Fibroblast of lung (primary cell): Measurements from ENCODE around the gene EIF2AK2. TPM values are rescaled to one million over a fixed set of nuclear protein-coding genes. Genes with fewer than 3 reads are reported as not detected.

ENCODE experiments used
- DNase-seq, 2 donors: peaks; one replicate each; pipeline versions ENCODE4 v3.0.0 to v3.0.0-alpha.2; 2010; ENCODE audit warnings: low read depth in 2 of 2
- H2AFZ ChIP-seq: 2 replicates; pipeline ENCODE4 v1.5.1; 2012; ENCODE audit warnings: low read length, control low read depth, inconsistent platforms
- H3K27ac ChIP-seq: 2 replicates; pipeline ENCODE4 v1.5.1; 2011; ENCODE audit warnings: low read length, control low read depth; ENCODE audit not compliant: insufficient read depth
- H3K27me3 ChIP-seq: 2 replicates; pipeline ENCODE4 v1.5.1; 2011; ENCODE audit warnings: mild to moderate bottlenecking, low read length; ENCODE audit not compliant: control insufficient read depth, insufficient read depth
- H3K36me3 ChIP-seq: 2 replicates; pipeline ENCODE4 v1.5.1; 2011; ENCODE audit warnings: low read length; ENCODE audit not compliant: control insufficient read depth, insufficient read depth
- H3K4me1 ChIP-seq: 2 replicates; pipeline ENCODE4 v1.5.1; 2011; ENCODE audit warnings: low read length; ENCODE audit not compliant: control insufficient read depth, insufficient read depth; ENCODE audit errors: extremely low read depth
- H3K4me2 ChIP-seq: 2 replicates; pipeline ENCODE4 v1.5.1; 2011; ENCODE audit warnings: low read length, control low read depth; ENCODE audit not compliant: insufficient read depth; ENCODE audit errors: extremely low read depth
- H3K4me3 ChIP-seq, 4 experiments: fragments of 200-600 bp in 1 of 4; sonication (generic) in 1 of 4; replicated peaks in 1 of 4; 2 replicates each; pipeline ENCODE4 v1.5.1; 2011 to 2016; ENCODE audit warnings: low read length in 4 of 4, low read depth in 3 of 4, mild to moderate bottlenecking in 3 of 4, control low read depth in 2 of 4, inconsistent platforms in 1 of 4, mixed read lengths in 1 of 4; ENCODE audit not compliant: insufficient read depth in 1 of 4; ENCODE audit errors: control extremely low read depth in 1 of 4
- H3K79me2 ChIP-seq: 2 replicates; pipeline ENCODE4 v1.5.1; 2012; ENCODE audit warnings: mild to moderate bottlenecking, low read length, inconsistent platforms; ENCODE audit not compliant: control insufficient read depth, insufficient read depth
- H3K9ac ChIP-seq: 2 replicates; pipeline ENCODE4 v1.5.1; 2011; ENCODE audit warnings: mild to moderate bottlenecking, low read length, control low read depth; ENCODE audit not compliant: insufficient read depth
- H3K9me3 ChIP-seq: 2 replicates; pipeline ENCODE4 v1.5.1; 2012; ENCODE audit warnings: low read depth, low read length; ENCODE audit not compliant: control insufficient read depth, insufficient read depth
- H4K20me1 ChIP-seq: 2 replicates; pipeline ENCODE4 v1.5.1; 2011; ENCODE audit warnings: low read length; ENCODE audit not compliant: control insufficient read depth, insufficient read depth; ENCODE audit errors: extremely low read depth
- CTCF ChIP-seq, 2 donors: IDR thresholded peaks in 1 of 2; conservative IDR thresholded peaks in 1 of 2; 1 replicate in 1 of 2; 2 replicates in 1 of 2; pipeline ENCODE4 v1.5.1; 2011 to 2012; ENCODE audit warnings: low read length in 2 of 2, control low read depth in 1 of 2, inconsistent platforms in 1 of 2, low read depth in 1 of 2, mild to moderate bottlenecking in 1 of 2
- EZH2 ChIP-seq: IDR thresholded peaks from 2 replicates; pipeline ENCODE4 v1.5.1; 2012; ENCODE audit warnings: low read length, control low read depth, mild to moderate bottlenecking; ENCODE audit errors: missing control alignments
- polyA plus RNA-seq, 2 donors: library from polyadenylated mRNA; depleted of rRNA in 1 of 2; stranded (reverse) in 1 of 2; unstranded in 1 of 2; fragments of >200 nt; gene quantifications; 2 replicates each; pipeline ENCODE4 v1.2.1, GENCODE V29; 2011 to 2012; ENCODE audit warnings: missing spikeins in 1 of 2
- total RNA-seq: library from RNA; depleted of rRNA; stranded (reverse); fragments of >200 nt; gene quantifications from 2 replicates; pipeline ENCODE4 v1.2.1, GENCODE V29; 2014

Gene EIF2AK2
- total and polyA plus RNA-seq, 2 donors (not counting 1 experiment from before 2014, with no cell fraction given) = 32.0 to 39.9 TPM

DNA sequence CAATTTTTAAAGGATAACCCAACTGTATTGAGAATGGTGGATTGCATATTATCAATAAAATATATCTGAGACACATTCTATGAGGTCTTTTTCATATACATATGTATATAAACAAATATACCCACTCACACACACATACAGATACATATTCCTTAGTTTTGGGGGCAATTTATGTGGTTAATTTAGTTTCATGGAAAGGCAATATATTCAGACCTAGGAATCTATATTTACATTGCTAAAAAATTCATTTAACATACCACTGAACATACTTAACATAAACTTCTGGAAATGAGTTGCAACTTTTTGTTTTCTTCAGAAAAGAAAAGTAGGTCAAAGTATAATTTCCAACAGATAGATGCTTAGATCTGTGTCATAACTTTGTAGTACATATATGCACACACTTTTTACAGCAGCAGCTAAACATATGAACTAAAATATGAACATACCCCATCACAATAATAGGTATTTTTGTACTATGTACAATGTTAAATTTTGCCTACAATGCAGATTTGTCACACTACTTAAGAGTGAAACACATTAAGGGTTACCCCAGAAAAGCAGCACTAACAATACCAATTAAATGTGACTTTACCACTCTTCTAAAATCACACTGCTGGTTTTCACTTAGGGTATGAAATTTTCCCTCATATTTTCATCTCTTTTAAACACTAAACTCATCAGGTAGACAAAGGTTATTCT lies 95.6 kb downstream of the EIF2AK2 start:
- H3K4me1 ChIP-seq = no peaks in the 10 kb centered on the region
- H3K4me2 ChIP-seq = no peak overlapping the region
- no peaks in the 10 kb centered on the region for H4K20me1 ChIP-seq
- no peak overlapping the region for H2AFZ ChIP-seq
- H3K79me2 ChIP-seq = no peaks in the 10 kb centered on the region
- no peak for TF ChIP-seq EZH2
- TF ChIP-seq CTCF (conservative IDR thresholded peaks at IDR 0.05 in 1 of 2, IDR thresholded peaks at IDR 0.05 in 1 of 2; ENCODE audit: low read depth in 1 of 2, low read length in 2 of 2) = no peak
- no peaks in the 10 kb centered on the region for H3K27me3 ChIP-seq
- H3K36me3 ChIP-seq = peaks cover 3% of the 10 kb centered on the region
- no peaks in the 10 kb centered on the region for H3K9me3 ChIP-seq
- H3K9ac ChIP-seq = no peak overlapping the region
- no peak overlapping the region for H3K4me3 ChIP-seq
- no peak overlapping the region for H3K27ac ChIP-seq
- DNase-seq = no peak

GRCh38 chr2:37060446-37060845 lies 96.3 kb downstream of the EIF2AK2 start:
- no peak for DNase-seq
- Histone ChIP-seq H3K9me3 (no peaks in the 10 kb centered on the region), H3K4me2 (no peak overlapping the region), H3K4me1 (no peaks in the 10 kb centered on the region), H4K20me1 (no peaks in the 10 kb centered on the region), H3K27ac (no peak overlapping the region), H3K27me3 (no peaks in the 10 kb centered on the region), H3K79me2 (no peaks in the 10 kb centered on the region), H3K9ac (no peak overlapping the region), H2AFZ (no peak overlapping the region), H3K36me3 (peaks cover 3% of the 10 kb centered on the region), H3K4me3 (no peak overlapping the region)
- TF ChIP-seq EZH2 (no peak), CTCF (conservative IDR thresholded peaks at IDR 0.05 in 1 of 2, IDR thresholded peaks at IDR 0.05 in 1 of 2; ENCODE audit: low read depth in 1 of 2, low read length in 2 of 2) (no peak)

GRCh38 chr2:37059841-37060240 lies 96.9 kb downstream of the EIF2AK2 start:
- Histone ChIP-seq H3K4me1 (no peaks in the 10 kb centered on the region), H3K79me2 (no peaks in the 10 kb centered on the region), H3K36me3 (peaks cover 3% of the 10 kb centered on the region), H4K20me1 (no peaks in the 10 kb centered on the region), H3K4me2 (no peak overlapping the region), H3K27ac (no peak overlapping the region), H3K9ac (no peak overlapping the region), H3K27me3 (no peaks in the 10 kb centered on the region), H2AFZ (no peak overlapping the region), H3K9me3 (no peaks in the 10 kb centered on the region), H3K4me3 (no peak overlapping the region)
- DNase-seq = no peak
- TF ChIP-seq EZH2 = no peak
- no peak for TF ChIP-seq CTCF (conservative IDR thresholded peaks at IDR 0.05 in 1 of 2, IDR thresholded peaks at IDR 0.05 in 1 of 2; ENCODE audit: low read depth in 1 of 2, low read length in 2 of 2)
